ENCODE measurements around the gene LRRC8C. TPM values are rescaled to one million over a fixed set of nuclear protein-coding genes. Genes with fewer than 3 reads are reported as not detected.

LRRC8C gene
- total and polyA plus RNA-seq, 2 experiments from 2014 or later: 0.89 to 3.9 TPM

- H3F3A ChIP-seq (replicated peaks; ENCODE audit: low read depth): no peaks in the 10 kb centered on the region
- peaks cover 7% of the 10 kb centered on the region; the same call in 1 of the 2 replicates for H3K9me2 ChIP-seq (ENCODE audit: insufficient read depth)
- no peaks in the 10 kb centered on the region for H3K79me2 ChIP-seq (replicated peaks; ENCODE audit: insufficient read depth)
- no peaks in the 10 kb centered on the region for H3K36me3 ChIP-seq (ENCODE audit: insufficient read depth)
- H3K4me1 Mint-ChIP-seq: peaks cover 1% of the 10 kb centered on the region; the same call in 1 of the 3 replicates
- TF ChIP-seq ETS1 (IDR thresholded peaks at IDR 0.05) (no peak), ZNF114 (CRISPR knock-in tag; IDR thresholded peaks at IDR 0.05) (no peak), ZNF462 (CRISPR knock-in tag; IDR thresholded peaks at IDR 0.05) (no peak), EZH2 (IDR thresholded peaks at IDR 0.05; ENCODE audit: low read depth, unreplicated experiment) (no peak), STAT1 (IDR thresholded peaks at IDR 0.05; ENCODE audit: unreplicated experiment) (no peak), REST (IDR thresholded peaks at IDR 0.05; ENCODE audit: unreplicated experiment) (no peak), ZNF331 (CRISPR knock-in tag; IDR thresholded peaks at IDR 0.05; ENCODE audit: low read depth) (no peak), JUNB (IDR thresholded peaks at IDR 0.05; ENCODE audit: unreplicated experiment) (no peak), NANOG (IDR thresholded peaks at IDR 0.05; ENCODE audit: borderline replicate concordance) (no peak), POLR2AphosphoS5 (IDR thresholded peaks at IDR 0.05; ENCODE audit: low read depth) (no peak), EZH2phosphoT487 (IDR thresholded peaks at IDR 0.05; ENCODE audit: unreplicated experiment) (no peak), CTCF (conservative IDR thresholded peaks at IDR 0.05; ENCODE audit: low read depth in 2 of 2) (no peak)
- no peak for ATAC-seq
- no peaks in the 10 kb centered on the region for H3K36me3 Mint-ChIP-seq (ENCODE audit: low read depth)
- H2AFZ ChIP-seq: no peak overlapping the region
- H3K4me3 ChIP-seq: no peak overlapping the region
- no peaks in the 10 kb centered on the region for H3K4me1 ChIP-seq (ENCODE audit: insufficient read depth)
- no peaks in the 10 kb centered on the region for H3K9me3 Mint-ChIP-seq
- no peak overlapping the region for H3K4me3 Mint-ChIP-seq
- H3K4me2 ChIP-seq: no peak overlapping the region
- H4K20me1 ChIP-seq (replicated peaks; ENCODE audit: insufficient read depth): no peaks in the 10 kb centered on the region
- H3K27me3 ChIP-seq (ENCODE audit: insufficient read depth): no peaks in the 10 kb centered on the region
- H3K27me3 Mint-ChIP-seq (ENCODE audit: insufficient read depth, low read depth, poor library complexity): no peaks in the 10 kb centered on the region
- H3K27ac ChIP-seq (ENCODE audit: low read depth): no peak overlapping the region
- no peak for DNase-seq (ENCODE audit: low spot score)
- no peak overlapping the region for H3K27ac Mint-ChIP-seq
These were observed 105.1 kb downstream of the LRRC8C start for GRCh38 chr1:89737985-89738510.

Data from GM23338 (cell line).